KMS-11 (cell line): Measurements from ENCODE around the gene BABAM2.

Experiments used
- H2AFZ ChIP-seq: fragments of 200-600 bp; sonication (generic); 2 replicates; pipeline ENCODE4 v1.6.1; 2016; ENCODE audit warnings: antibody characterized with exemption, mixed run types, low read depth
- H3K27ac ChIP-seq: fragments of 200-600 bp; sonication (generic); 2 replicates; pipeline ENCODE4 v1.6.1; 2016; ENCODE audit warnings: mild to moderate bottlenecking, mixed run types
- H3K27me3 ChIP-seq: fragments of 200-600 bp; sonication (generic); 2 replicates; pipeline ENCODE4 v1.6.1; 2017; ENCODE audit warnings: mild to moderate bottlenecking, low read depth, mixed run types, moderate library complexity; ENCODE audit not compliant: insufficient read depth
- H3K36me3 ChIP-seq: fragments of 200-600 bp; sonication (generic); 2 replicates; pipeline ENCODE4 v1.6.1; 2017; ENCODE audit warnings: mild to moderate bottlenecking, mixed run types; ENCODE audit not compliant: insufficient read depth
- H3K4me1 ChIP-seq: fragments of 200-600 bp; sonication (generic); 2 replicates; pipeline ENCODE4 v1.6.1; 2016; ENCODE audit warnings: mild to moderate bottlenecking, low read depth, mixed run types; ENCODE audit not compliant: poor library complexity, severe bottlenecking
- H3K4me2 ChIP-seq: fragments of 200-600 bp; sonication (generic); 2 replicates; pipeline ENCODE4 v1.7.0; 2016; ENCODE audit warnings: mild to moderate bottlenecking, mixed run types
- H3K4me3 ChIP-seq: fragments of 200-600 bp; sonication (generic); IDR thresholded peaks from 2 replicates; pipeline ENCODE4 v1.6.1; 2017; ENCODE audit warnings: low read depth, low read length, mixed read lengths; ENCODE audit not compliant: insufficient read depth
- H3K79me2 ChIP-seq: fragments of 200-600 bp; sonication (generic); 2 replicates; pipeline ENCODE4 v1.6.1; 2016; ENCODE audit warnings: low read depth, mixed run types; ENCODE audit not compliant: insufficient read depth
- H3K9ac ChIP-seq: fragments of 200-600 bp; sonication (generic); 2 replicates; pipeline ENCODE4 v1.6.1; 2016; ENCODE audit warnings: mild to moderate bottlenecking, mixed run types
- H4K20me1 ChIP-seq: fragments of 200-600 bp; sonication (generic); 2 replicates; pipeline ENCODE4 v1.6.1; 2016; ENCODE audit warnings: mild to moderate bottlenecking, mixed run types; ENCODE audit not compliant: insufficient read depth
- TF ChIP-seq, protein P1 (sequence below): fragments of 200-600 bp; sonication (generic); conservative IDR thresholded peaks from 2 replicates; pipeline ENCODE4 v1.6.1; 2017; ENCODE audit warnings: low read depth, mild to moderate bottlenecking, antibody characterized with exemption, low read length, moderate library complexity, mixed read lengths

Gene BABAM2

DNA sequence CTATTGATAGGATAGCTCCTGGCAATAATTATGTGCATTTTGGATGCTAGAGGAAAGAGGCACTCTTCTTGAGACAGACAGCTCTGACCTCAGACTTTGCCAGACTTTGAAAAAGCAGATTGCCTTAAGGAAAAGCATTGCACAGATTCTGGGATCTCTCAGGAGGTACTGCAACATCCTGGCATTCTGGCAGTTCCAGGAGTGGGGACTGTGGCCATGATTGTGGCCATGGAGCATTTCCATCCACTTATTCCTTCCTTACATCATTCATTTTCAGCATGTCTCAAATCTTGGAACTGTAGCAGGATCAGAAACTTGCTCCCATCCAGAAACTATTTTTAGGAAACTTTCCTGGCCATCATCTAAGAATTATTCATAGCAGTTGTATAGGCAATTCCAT, 357.2 kb downstream of the BABAM2 start:
- H3K4me1 ChIP-seq = peaks cover 21% of the 10 kb centered on the region
- no peak overlapping the region for H3K9ac ChIP-seq
- H3K4me2 ChIP-seq = no peak overlapping the region
- TF ChIP-seq, protein P1, sequence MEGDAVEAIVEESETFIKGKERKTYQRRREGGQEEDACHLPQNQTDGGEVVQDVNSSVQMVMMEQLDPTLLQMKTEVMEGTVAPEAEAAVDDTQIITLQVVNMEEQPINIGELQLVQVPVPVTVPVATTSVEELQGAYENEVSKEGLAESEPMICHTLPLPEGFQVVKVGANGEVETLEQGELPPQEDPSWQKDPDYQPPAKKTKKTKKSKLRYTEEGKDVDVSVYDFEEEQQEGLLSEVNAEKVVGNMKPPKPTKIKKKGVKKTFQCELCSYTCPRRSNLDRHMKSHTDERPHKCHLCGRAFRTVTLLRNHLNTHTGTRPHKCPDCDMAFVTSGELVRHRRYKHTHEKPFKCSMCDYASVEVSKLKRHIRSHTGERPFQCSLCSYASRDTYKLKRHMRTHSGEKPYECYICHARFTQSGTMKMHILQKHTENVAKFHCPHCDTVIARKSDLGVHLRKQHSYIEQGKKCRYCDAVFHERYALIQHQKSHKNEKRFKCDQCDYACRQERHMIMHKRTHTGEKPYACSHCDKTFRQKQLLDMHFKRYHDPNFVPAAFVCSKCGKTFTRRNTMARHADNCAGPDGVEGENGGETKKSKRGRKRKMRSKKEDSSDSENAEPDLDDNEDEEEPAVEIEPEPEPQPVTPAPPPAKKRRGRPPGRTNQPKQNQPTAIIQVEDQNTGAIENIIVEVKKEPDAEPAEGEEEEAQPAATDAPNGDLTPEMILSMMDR = no peak
- H3K36me3 ChIP-seq = no peaks in the 10 kb centered on the region
- no peak overlapping the region for H2AFZ ChIP-seq
- H3K27me3 ChIP-seq = no peaks in the 10 kb centered on the region
- H3K4me3 ChIP-seq = no peak overlapping the region
- no peaks in the 10 kb centered on the region for H3K79me2 ChIP-seq
- H3K27ac ChIP-seq = no peak overlapping the region
- no peaks in the 10 kb centered on the region for H4K20me1 ChIP-seq

DNA sequence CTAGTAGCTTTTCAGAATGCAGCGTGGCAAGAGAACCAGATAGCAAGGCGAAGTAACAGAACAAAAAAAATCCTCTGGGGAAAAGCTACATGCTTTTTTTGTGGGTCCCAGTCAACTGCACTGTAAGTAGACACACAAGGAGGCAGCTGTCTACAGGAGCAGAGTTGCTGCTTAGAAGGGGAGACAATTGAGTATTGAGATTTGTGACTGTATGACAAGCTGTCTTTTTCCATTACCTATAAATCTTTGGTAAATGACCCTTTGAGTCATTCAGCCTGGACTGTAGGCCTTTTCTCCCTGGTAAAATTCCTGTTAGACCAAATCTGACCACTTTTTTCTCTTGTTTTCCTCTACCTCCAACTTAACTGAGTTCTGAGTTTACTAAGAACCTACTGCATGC, 358.0 kb downstream of the BABAM2 start:
- TF ChIP-seq, protein P1 = no peak
- H3K9ac ChIP-seq = no peak overlapping the region
- peaks cover 28% of the 10 kb centered on the region for H3K4me1 ChIP-seq

DNA sequence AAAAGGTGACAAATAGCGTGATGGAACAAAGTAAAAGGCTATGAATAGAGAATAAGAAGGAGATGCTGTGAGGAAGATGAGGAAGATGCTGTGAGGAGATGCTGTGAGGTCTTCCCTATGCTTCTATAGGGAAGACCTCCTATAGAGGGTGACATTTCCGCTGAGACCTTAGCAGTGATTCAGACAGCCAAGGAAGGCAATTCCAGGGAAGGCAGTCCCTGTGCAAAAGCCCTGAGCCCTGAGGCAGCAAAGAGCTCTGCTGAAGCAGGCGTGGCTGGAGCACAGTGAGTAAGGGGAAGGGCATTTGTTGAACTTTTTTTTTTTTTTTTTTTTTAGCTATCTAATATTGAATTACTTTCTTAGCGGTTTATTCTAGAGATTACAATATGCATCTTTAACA, 359.5 kb downstream of the BABAM2 start:
- H2AFZ ChIP-seq = no peak overlapping the region
- H3K4me2 ChIP-seq = no peak overlapping the region
- H3K4me1 ChIP-seq = peaks cover 33% of the 10 kb centered on the region
- no peaks in the 10 kb centered on the region for H3K36me3 ChIP-seq
- no peaks in the 10 kb centered on the region for H3K79me2 ChIP-seq
- H4K20me1 ChIP-seq = no peaks in the 10 kb centered on the region
- no peak overlapping the region for H3K4me3 ChIP-seq
- no peak overlapping the region for H3K9ac ChIP-seq
- no peak overlapping the region for H3K27ac ChIP-seq
- TF ChIP-seq, protein P1 = no peak
- H3K27me3 ChIP-seq = no peaks in the 10 kb centered on the region

More for the DNA sequence above, 358.0 kb downstream of the BABAM2 start:
- Histone ChIP-seq H2AFZ (no peak overlapping the region), H3K27ac (no peak overlapping the region), H3K4me2 (no peak overlapping the region), H3K36me3 (no peaks in the 10 kb centered on the region), H3K4me3 (no peak overlapping the region), H3K27me3 (no peaks in the 10 kb centered on the region), H3K79me2 (no peaks in the 10 kb centered on the region), H4K20me1 (no peaks in the 10 kb centered on the region)

DNA sequence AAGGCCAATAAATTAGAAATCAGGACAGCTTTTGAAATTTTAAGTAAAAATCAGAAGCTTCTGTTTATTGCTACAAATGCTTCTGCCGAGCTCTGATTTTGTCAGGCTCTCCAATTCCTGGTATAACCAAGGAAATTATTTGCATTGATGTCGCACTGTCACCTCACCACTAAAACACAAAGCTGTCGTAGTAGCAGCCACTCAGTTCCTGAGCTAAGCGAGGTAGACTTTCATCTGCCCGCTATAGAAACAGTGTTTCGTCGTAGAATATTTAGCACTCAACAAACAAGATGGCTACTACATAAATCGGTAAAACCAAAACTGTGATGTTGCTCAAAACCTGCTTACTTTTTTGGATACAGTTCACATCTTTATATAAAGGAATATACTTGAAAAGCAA, 360.8 kb downstream of the BABAM2 start:
- Histone ChIP-seq H4K20me1 (no peaks in the 10 kb centered on the region), H3K27ac (peak overlapping the region; percentile 45; the same call in 1 of the 2 replicates), H3K36me3 (no peaks in the 10 kb centered on the region), H2AFZ (no peak overlapping the region), H3K79me2 (no peaks in the 10 kb centered on the region), H3K9ac (no peak overlapping the region), H3K4me2 (peak overlapping the region; percentile 79), H3K4me1 (peaks cover 33% of the 10 kb centered on the region), H3K27me3 (no peaks in the 10 kb centered on the region), H3K4me3 (no peak overlapping the region)
- TF ChIP-seq, protein P1 = no peak

DNA sequence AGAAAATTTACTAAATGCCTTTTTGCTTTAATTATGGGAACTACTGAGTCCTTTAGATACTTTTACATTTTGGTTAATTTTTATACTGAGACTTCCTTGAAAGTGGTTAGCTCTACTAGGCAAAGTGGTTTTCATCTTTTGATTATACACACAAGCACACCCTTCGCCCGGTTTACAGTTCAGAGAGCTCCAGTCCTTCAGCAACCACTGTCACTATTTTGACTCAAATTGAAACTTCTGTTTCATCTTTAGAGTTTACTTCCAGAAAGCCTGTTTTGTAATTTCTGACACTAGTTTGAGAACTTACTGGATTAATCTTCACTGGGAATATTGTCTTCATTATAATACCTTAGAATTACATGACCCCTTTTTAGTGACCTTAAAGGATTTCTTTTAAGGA, 361.8 kb downstream of the BABAM2 start:
- H3K27ac ChIP-seq = peak overlapping the region; percentile 45; the same call in 1 of the 2 replicates
- H3K4me3 ChIP-seq = peak overlapping the region; percentile 56
- H3K27me3 ChIP-seq = no peaks in the 10 kb centered on the region
- TF ChIP-seq, protein P1 = no peak
- H3K36me3 ChIP-seq = no peaks in the 10 kb centered on the region
- no peaks in the 10 kb centered on the region for H4K20me1 ChIP-seq
- H3K9ac ChIP-seq = no peak overlapping the region
- no peaks in the 10 kb centered on the region for H3K79me2 ChIP-seq
- peaks cover 35% of the 10 kb centered on the region for H3K4me1 ChIP-seq
- H3K4me2 ChIP-seq = peak overlapping the region; percentile 79
- H2AFZ ChIP-seq = 0 out of 2 replicates have a peak overlapping the region, but pooled peaks have one; percentile 15
